ENCODE data around the gene PRDM16.

DNA sequence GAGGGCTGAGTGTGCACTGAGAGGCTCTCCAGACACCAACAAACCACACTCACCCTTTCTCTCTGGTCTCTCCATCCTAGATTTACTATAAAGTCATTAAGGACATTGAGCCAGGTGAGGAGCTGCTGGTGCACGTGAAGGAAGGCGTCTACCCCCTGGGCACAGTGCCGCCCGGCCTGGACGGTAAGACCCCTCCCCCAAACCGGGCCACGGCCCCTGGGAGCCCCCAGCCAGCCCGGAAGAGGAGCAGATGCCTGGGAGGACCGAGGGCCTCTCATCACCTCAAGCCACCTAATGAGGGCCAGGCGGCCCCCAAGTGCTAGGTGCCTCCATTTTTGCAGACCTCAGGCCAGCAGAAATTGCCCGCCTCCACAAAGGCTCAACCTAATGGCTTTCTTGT is 327.4 kb downstream of the PRDM16 start:
- no peak for TF ChIP-seq ZFX (IDR thresholded peaks at IDR 0.05)
- TF ChIP-seq, protein P1, sequence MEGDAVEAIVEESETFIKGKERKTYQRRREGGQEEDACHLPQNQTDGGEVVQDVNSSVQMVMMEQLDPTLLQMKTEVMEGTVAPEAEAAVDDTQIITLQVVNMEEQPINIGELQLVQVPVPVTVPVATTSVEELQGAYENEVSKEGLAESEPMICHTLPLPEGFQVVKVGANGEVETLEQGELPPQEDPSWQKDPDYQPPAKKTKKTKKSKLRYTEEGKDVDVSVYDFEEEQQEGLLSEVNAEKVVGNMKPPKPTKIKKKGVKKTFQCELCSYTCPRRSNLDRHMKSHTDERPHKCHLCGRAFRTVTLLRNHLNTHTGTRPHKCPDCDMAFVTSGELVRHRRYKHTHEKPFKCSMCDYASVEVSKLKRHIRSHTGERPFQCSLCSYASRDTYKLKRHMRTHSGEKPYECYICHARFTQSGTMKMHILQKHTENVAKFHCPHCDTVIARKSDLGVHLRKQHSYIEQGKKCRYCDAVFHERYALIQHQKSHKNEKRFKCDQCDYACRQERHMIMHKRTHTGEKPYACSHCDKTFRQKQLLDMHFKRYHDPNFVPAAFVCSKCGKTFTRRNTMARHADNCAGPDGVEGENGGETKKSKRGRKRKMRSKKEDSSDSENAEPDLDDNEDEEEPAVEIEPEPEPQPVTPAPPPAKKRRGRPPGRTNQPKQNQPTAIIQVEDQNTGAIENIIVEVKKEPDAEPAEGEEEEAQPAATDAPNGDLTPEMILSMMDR (IDR thresholded peaks at IDR 0.05 in 2 of 3, conservative IDR thresholded peaks at IDR 0.05 in 1 of 3; ENCODE audit: borderline replicate concordance in 1 of 3, insufficient read depth in 1 of 3, low read depth in 2 of 3, low read length in 2 of 3), result no peak
- TF ChIP-seq, protein P2, sequence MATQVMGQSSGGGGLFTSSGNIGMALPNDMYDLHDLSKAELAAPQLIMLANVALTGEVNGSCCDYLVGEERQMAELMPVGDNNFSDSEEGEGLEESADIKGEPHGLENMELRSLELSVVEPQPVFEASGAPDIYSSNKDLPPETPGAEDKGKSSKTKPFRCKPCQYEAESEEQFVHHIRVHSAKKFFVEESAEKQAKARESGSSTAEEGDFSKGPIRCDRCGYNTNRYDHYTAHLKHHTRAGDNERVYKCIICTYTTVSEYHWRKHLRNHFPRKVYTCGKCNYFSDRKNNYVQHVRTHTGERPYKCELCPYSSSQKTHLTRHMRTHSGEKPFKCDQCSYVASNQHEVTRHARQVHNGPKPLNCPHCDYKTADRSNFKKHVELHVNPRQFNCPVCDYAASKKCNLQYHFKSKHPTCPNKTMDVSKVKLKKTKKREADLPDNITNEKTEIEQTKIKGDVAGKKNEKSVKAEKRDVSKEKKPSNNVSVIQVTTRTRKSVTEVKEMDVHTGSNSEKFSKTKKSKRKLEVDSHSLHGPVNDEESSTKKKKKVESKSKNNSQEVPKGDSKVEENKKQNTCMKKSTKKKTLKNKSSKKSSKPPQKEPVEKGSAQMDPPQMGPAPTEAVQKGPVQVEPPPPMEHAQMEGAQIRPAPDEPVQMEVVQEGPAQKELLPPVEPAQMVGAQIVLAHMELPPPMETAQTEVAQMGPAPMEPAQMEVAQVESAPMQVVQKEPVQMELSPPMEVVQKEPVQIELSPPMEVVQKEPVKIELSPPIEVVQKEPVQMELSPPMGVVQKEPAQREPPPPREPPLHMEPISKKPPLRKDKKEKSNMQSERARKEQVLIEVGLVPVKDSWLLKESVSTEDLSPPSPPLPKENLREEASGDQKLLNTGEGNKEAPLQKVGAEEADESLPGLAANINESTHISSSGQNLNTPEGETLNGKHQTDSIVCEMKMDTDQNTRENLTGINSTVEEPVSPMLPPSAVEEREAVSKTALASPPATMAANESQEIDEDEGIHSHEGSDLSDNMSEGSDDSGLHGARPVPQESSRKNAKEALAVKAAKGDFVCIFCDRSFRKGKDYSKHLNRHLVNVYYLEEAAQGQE (IDR thresholded peaks at IDR 0.05; ENCODE audit: low read depth), result no peak
- no peak for TF ChIP-seq POLR2A (IDR thresholded peaks at IDR 0.05; ENCODE audit: borderline replicate concordance, extremely low read depth, insufficient read depth, insufficient read length)
- no peak for TF ChIP-seq SP1 (IDR thresholded peaks at IDR 0.05; ENCODE audit: low read depth)
- no peak for TF ChIP-seq EZH2 (IDR thresholded peaks at IDR 0.05)
- TF ChIP-seq RAD21 (IDR thresholded peaks at IDR 0.05; ENCODE audit: low read depth), result no peak
- TF ChIP-seq TCF7L2 (IDR thresholded peaks at IDR 0.05; ENCODE audit: borderline replicate concordance, extremely low read depth, insufficient read depth, insufficient read length), result no peak
- no peak for TF ChIP-seq SIN3A (IDR thresholded peaks at IDR 0.05; ENCODE audit: low read depth)
- TF ChIP-seq, protein P3, sequence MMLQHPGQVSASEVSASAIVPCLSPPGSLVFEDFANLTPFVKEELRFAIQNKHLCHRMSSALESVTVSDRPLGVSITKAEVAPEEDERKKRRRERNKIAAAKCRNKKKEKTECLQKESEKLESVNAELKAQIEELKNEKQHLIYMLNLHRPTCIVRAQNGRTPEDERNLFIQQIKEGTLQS (IDR thresholded peaks at IDR 0.05), result no peak
- TF ChIP-seq, protein P4, sequence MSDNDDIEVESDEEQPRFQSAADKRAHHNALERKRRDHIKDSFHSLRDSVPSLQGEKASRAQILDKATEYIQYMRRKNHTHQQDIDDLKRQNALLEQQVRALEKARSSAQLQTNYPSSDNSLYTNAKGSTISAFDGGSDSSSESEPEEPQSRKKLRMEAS (IDR thresholded peaks at IDR 0.05), result no peak
